Measurements from ENCODE around the gene ZBTB40. TPM values are rescaled to one million over a fixed set of nuclear protein-coding genes. Genes with fewer than 3 reads are reported as not detected.
A peak's percentile ranks its signal among the peaks of the same experiment; 100 is the strongest.

ZBTB40 gene
- total RNA-seq, 1 donor from 2014 or later = 15.3 TPM

- Mint-ChIP-seq H3K4me1 (ENCODE audit: low read depth, unreplicated experiment) (peaks cover 8% of the 10 kb centered on the region), H3K27ac (ENCODE audit: unreplicated experiment) (no peak overlapping the region), H3K9me3 (ENCODE audit: unreplicated experiment) (peaks cover 2% of the 10 kb centered on the region), H3K4me3 (ENCODE audit: unreplicated experiment) (no peak overlapping the region), H3K27me3 (ENCODE audit: low read depth, unreplicated experiment) (no peaks in the 10 kb centered on the region), H3K36me3 (ENCODE audit: low read depth, unreplicated experiment) (no peaks in the 10 kb centered on the region)
- Histone ChIP-seq H4K20me1 (ENCODE audit: insufficient read depth, low read length) (peaks cover 42% of the 10 kb centered on the region), H3K36me3 (ENCODE audit: insufficient read depth, low read length) (no peaks in the 10 kb centered on the region), H3K4me2 (ENCODE audit: low read length) (peak overlapping the region; percentile 18), H3K9ac (ENCODE audit: low read length) (no peak overlapping the region), H3K79me2 (ENCODE audit: insufficient read depth, low read length) (peaks cover 64% of the 10 kb centered on the region), H3K4me3 (ENCODE audit: insufficient read depth, low read depth, low read length) (no peak overlapping the region), H3K4me1 (ENCODE audit: insufficient read depth, low read length) (peaks cover 7% of the 10 kb centered on the region), H3K27ac (ENCODE audit: low read depth, low read length) (no peak overlapping the region), H3K27me3 (ENCODE audit: insufficient read depth, low read length) (no peaks in the 10 kb centered on the region), H2AFZ (ENCODE audit: low read depth, low read length) (no peak overlapping the region), H3K9me3 (ENCODE audit: insufficient read depth, low read depth, low read length) (no peaks in the 10 kb centered on the region)
- FAIRE-seq = no peak
- DNase-seq (ENCODE audit: low read depth) = no peak
- TF ChIP-seq, protein P1, sequence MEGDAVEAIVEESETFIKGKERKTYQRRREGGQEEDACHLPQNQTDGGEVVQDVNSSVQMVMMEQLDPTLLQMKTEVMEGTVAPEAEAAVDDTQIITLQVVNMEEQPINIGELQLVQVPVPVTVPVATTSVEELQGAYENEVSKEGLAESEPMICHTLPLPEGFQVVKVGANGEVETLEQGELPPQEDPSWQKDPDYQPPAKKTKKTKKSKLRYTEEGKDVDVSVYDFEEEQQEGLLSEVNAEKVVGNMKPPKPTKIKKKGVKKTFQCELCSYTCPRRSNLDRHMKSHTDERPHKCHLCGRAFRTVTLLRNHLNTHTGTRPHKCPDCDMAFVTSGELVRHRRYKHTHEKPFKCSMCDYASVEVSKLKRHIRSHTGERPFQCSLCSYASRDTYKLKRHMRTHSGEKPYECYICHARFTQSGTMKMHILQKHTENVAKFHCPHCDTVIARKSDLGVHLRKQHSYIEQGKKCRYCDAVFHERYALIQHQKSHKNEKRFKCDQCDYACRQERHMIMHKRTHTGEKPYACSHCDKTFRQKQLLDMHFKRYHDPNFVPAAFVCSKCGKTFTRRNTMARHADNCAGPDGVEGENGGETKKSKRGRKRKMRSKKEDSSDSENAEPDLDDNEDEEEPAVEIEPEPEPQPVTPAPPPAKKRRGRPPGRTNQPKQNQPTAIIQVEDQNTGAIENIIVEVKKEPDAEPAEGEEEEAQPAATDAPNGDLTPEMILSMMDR (IDR thresholded peaks at IDR 0.05; ENCODE audit: insufficient read depth, low read depth, low read length) = no peak
- TF ChIP-seq EZH2 (IDR thresholded peaks at IDR 0.05; ENCODE audit: insufficient read depth, low read length) = no peak
Observed at GRCh38 chr1:22454476-22455056, 2.9 kb downstream of the ZBTB40 start.

- H3K9me3 Mint-ChIP-seq (ENCODE audit: unreplicated experiment) = no peaks in the 10 kb centered on the region
- Histone ChIP-seq H3K36me3 (ENCODE audit: insufficient read depth, low read length) (no peaks in the 10 kb centered on the region), H3K4me3 (ENCODE audit: insufficient read depth, low read depth, low read length) (no peak overlapping the region), H3K4me2 (ENCODE audit: low read length) (no peak overlapping the region), H3K4me1 (ENCODE audit: insufficient read depth, low read length) (peaks cover 7% of the 10 kb centered on the region), H2AFZ (ENCODE audit: low read depth, low read length) (no peak overlapping the region), H3K9ac (ENCODE audit: low read length) (no peak overlapping the region), H3K27me3 (ENCODE audit: insufficient read depth, low read length) (no peaks in the 10 kb centered on the region), H3K9me3 (ENCODE audit: insufficient read depth, low read depth, low read length) (no peaks in the 10 kb centered on the region), H4K20me1 (ENCODE audit: insufficient read depth, low read length) (peaks cover 62% of the 10 kb centered on the region), H3K27ac (ENCODE audit: low read depth, low read length) (no peak overlapping the region), H3K79me2 (ENCODE audit: insufficient read depth, low read length) (peaks cover 87% of the 10 kb centered on the region)
- no peak for TF ChIP-seq EZH2 (IDR thresholded peaks at IDR 0.05; ENCODE audit: insufficient read depth, low read length)
- TF ChIP-seq, protein P1 (IDR thresholded peaks at IDR 0.05; ENCODE audit: insufficient read depth, low read depth, low read length) = no peak
- H3K27ac Mint-ChIP-seq (ENCODE audit: unreplicated experiment) = no peak overlapping the region
- H3K27me3 Mint-ChIP-seq (ENCODE audit: low read depth, unreplicated experiment) = no peaks in the 10 kb centered on the region
- no peak for DNase-seq (ENCODE audit: low read depth)
- no peak overlapping the region for H3K4me3 Mint-ChIP-seq (ENCODE audit: unreplicated experiment)
- peaks cover 8% of the 10 kb centered on the region for H3K4me1 Mint-ChIP-seq (ENCODE audit: low read depth, unreplicated experiment)
- FAIRE-seq = no peak
- no peaks in the 10 kb centered on the region for H3K36me3 Mint-ChIP-seq (ENCODE audit: low read depth, unreplicated experiment)
Observed at GRCh38 chr1:22457345-22457744, 5.7 kb downstream of the ZBTB40 start.

- Histone ChIP-seq H3K4me1 (ENCODE audit: insufficient read depth, low read length) (peaks cover 4% of the 10 kb centered on the region), H2AFZ (ENCODE audit: low read depth, low read length) (no peak overlapping the region), H3K9me3 (ENCODE audit: insufficient read depth, low read depth, low read length) (no peaks in the 10 kb centered on the region), H3K36me3 (ENCODE audit: insufficient read depth, low read length) (no peaks in the 10 kb centered on the region), H3K27me3 (ENCODE audit: insufficient read depth, low read length) (no peaks in the 10 kb centered on the region), H3K4me3 (ENCODE audit: insufficient read depth, low read depth, low read length) (no peak overlapping the region), H4K20me1 (ENCODE audit: insufficient read depth, low read length) (peaks cover 62% of the 10 kb centered on the region), H3K27ac (ENCODE audit: low read depth, low read length) (no peak overlapping the region), H3K4me2 (ENCODE audit: low read length) (no peak overlapping the region), H3K79me2 (ENCODE audit: insufficient read depth, low read length) (peaks cover 87% of the 10 kb centered on the region), H3K9ac (ENCODE audit: low read length) (no peak overlapping the region)
- FAIRE-seq (no peak), DNase-seq (ENCODE audit: low read depth) (no peak)
- Mint-ChIP-seq H3K36me3 (ENCODE audit: low read depth, unreplicated experiment) (no peaks in the 10 kb centered on the region), H3K4me1 (ENCODE audit: low read depth, unreplicated experiment) (peaks cover 8% of the 10 kb centered on the region), H3K4me3 (ENCODE audit: unreplicated experiment) (no peak overlapping the region), H3K27ac (ENCODE audit: unreplicated experiment) (no peak overlapping the region), H3K27me3 (ENCODE audit: low read depth, unreplicated experiment) (no peaks in the 10 kb centered on the region), H3K9me3 (ENCODE audit: unreplicated experiment) (no peaks in the 10 kb centered on the region)
- TF ChIP-seq, protein P1 (IDR thresholded peaks at IDR 0.05; ENCODE audit: insufficient read depth, low read depth, low read length) = no peak
- no peak for TF ChIP-seq EZH2 (IDR thresholded peaks at IDR 0.05; ENCODE audit: insufficient read depth, low read length)
Observed at GRCh38 chr1:22457836-22458235, 6.2 kb downstream of the ZBTB40 start.

Data from astrocyte (in vitro differentiated cells and primary cell).